Measurements from ENCODE around the gene GLIPR1. TPM values are rescaled to one million over a fixed set of nuclear protein-coding genes. Genes with fewer than 3 reads are reported as not detected.

GLIPR1 gene
- total RNA-seq, 1 experiment from 2014 or later, result 0.13 TPM

- Histone ChIP-seq H3K14ac (ENCODE audit: insufficient read depth, low read length) (no peak overlapping the region), H3K27me3 (ENCODE audit: insufficient read depth, low read length) (no peaks in the 10 kb centered on the region), H3K23ac (ENCODE audit: insufficient read length, low read depth, low read length) (no peak overlapping the region), H2BK120ac (ENCODE audit: low read depth, low read length, poor library complexity, severe bottlenecking) (no peak overlapping the region), H4K5ac (ENCODE audit: insufficient read length, low read depth, low read length) (no peak overlapping the region), H3K9ac (ENCODE audit: extremely low read depth, insufficient read length, low read length) (no peak overlapping the region), H4K8ac (replicated peaks; ENCODE audit: insufficient read length, low read depth, low read length) (no peak overlapping the region), H2BK5ac (ENCODE audit: insufficient read length, low read length) (no peak overlapping the region), H2BK20ac (ENCODE audit: low read depth, low read length, poor library complexity, severe bottlenecking) (no peak overlapping the region), H3K23me2 (ENCODE audit: insufficient read length, low read depth, low read length, poor library complexity, severe bottlenecking) (no peaks in the 10 kb centered on the region), H3K9me3 (ENCODE audit: control insufficient read depth, low read depth, low read length) (no peaks in the 10 kb centered on the region), H3K79me2 (ENCODE audit: insufficient read depth, low read length) (no peaks in the 10 kb centered on the region), H3K4me1 (ENCODE audit: insufficient read depth, low read length) (no peaks in the 10 kb centered on the region), H4K20me1 (ENCODE audit: control insufficient read depth, insufficient read depth, insufficient read length) (no peaks in the 10 kb centered on the region), H3K27ac (ENCODE audit: insufficient read length, low read depth, low read length) (no peak overlapping the region), H3T11ph (ENCODE audit: low read length) (no peak overlapping the region), H3K4ac (ENCODE audit: low read depth, low read length) (no peak overlapping the region), H2AFZ (ENCODE audit: low read length) (no peak overlapping the region), H3K18ac (ENCODE audit: insufficient read length, low read depth, low read length) (no peak overlapping the region), H4K91ac (ENCODE audit: insufficient read length, low read depth, low read length) (no peak overlapping the region), H3K79me1 (ENCODE audit: insufficient read depth, low read depth, low read length, poor library complexity, severe bottlenecking) (no peaks in the 10 kb centered on the region), H2BK15ac (ENCODE audit: low read depth, low read length) (no peak overlapping the region), H2AK5ac (ENCODE audit: insufficient read length, low read length) (no peak overlapping the region), H3K4me2 (ENCODE audit: insufficient read depth, insufficient read length, low read length) (no peak overlapping the region), H2BK12ac (ENCODE audit: insufficient read length, low read depth, low read length) (no peak overlapping the region), H3K56ac (ENCODE audit: insufficient read length, low read depth, low read length) (no peak overlapping the region)
- TF ChIP-seq, protein P1, sequence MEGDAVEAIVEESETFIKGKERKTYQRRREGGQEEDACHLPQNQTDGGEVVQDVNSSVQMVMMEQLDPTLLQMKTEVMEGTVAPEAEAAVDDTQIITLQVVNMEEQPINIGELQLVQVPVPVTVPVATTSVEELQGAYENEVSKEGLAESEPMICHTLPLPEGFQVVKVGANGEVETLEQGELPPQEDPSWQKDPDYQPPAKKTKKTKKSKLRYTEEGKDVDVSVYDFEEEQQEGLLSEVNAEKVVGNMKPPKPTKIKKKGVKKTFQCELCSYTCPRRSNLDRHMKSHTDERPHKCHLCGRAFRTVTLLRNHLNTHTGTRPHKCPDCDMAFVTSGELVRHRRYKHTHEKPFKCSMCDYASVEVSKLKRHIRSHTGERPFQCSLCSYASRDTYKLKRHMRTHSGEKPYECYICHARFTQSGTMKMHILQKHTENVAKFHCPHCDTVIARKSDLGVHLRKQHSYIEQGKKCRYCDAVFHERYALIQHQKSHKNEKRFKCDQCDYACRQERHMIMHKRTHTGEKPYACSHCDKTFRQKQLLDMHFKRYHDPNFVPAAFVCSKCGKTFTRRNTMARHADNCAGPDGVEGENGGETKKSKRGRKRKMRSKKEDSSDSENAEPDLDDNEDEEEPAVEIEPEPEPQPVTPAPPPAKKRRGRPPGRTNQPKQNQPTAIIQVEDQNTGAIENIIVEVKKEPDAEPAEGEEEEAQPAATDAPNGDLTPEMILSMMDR (conservative IDR thresholded peaks at IDR 0.05), result no peak
- Mint-ChIP-seq H3K36me3 (ENCODE audit: insufficient read depth in 1 of 3, low read depth in 3 of 3) (no peaks in the 10 kb centered on the region), H3K4me3 (no peak overlapping the region), H3K9me3 (no peaks in the 10 kb centered on the region; a peak in 2 of 5 replicates), H3K27ac (no peak overlapping the region), H3K27me3 (ENCODE audit: low read depth) (no peaks in the 10 kb centered on the region), H3K4me1 (peaks cover 7 to 19% of the 10 kb centered on the region in 2 experiments)
- no CpG with 5 or more reads among the region's 2 CpGs for WGBS (ENCODE audit: extremely low coverage, insufficient read length, low lambda C conversion rate)
- DNase-seq, result no peak
Measured at GRCh38 chr12:75528692-75529091, 48.1 kb downstream of the GLIPR1 start.
